ENCODE data around the gene NFE2L3.
"Not testable (repeated sequence)": the region's sequence is repeated elsewhere in the genome, so short reads cannot be mapped to it uniquely, and the experiment has no call there.

The NFE2L3 gene

GRCh38 chr7:26169271-26169670, 17.3 kb downstream of the NFE2L3 start:
- no peak for DNase-seq

GRCh38 chr7:26170663-26171062, 18.7 kb downstream of the NFE2L3 start:
- DNase-seq: no peak

- DNase-seq: no peak
These were observed 19.6 kb downstream of the NFE2L3 start for GRCh38 chr7:26171601-26172000.

GRCh38 chr7:26172048-26172447, 20.1 kb downstream of the NFE2L3 start:
- no peak for DNase-seq

GRCh38 chr7:26175903-26176302, 23.9 kb downstream of the NFE2L3 start:
- DNase-seq: peak; percentile 32

GRCh38 chr7:26176696-26177095, 24.7 kb downstream of the NFE2L3 start:
- not testable (repeated sequence) for DNase-seq

- not testable (repeated sequence) for DNase-seq
These were observed 25.3 kb downstream of the NFE2L3 start for GRCh38 chr7:26177269-26177668.

GRCh38 chr7:26178272-26178960, 26.4 kb downstream of the NFE2L3 start:
- no peak for DNase-seq

GRCh38 chr7:26179422-26179821, 27.4 kb downstream of the NFE2L3 start:
- DNase-seq: no peak

- DNase-seq: no peak
These were observed 28.0 kb downstream of the NFE2L3 start for GRCh38 chr7:26179826-26180497.

- DNase-seq: no peak
These were observed 28.8 kb downstream of the NFE2L3 start for GRCh38 chr7:26180792-26181198.

- no peak for DNase-seq
These were observed 29.7 kb downstream of the NFE2L3 start for GRCh38 chr7:26181474-26182227.

GRCh38 chr7:26182283-26182682, 30.3 kb downstream of the NFE2L3 start:
- DNase-seq: no peak

- DNase-seq: peak; percentile 33
These were observed 30.7 kb downstream of the NFE2L3 start for GRCh38 chr7:26182706-26183105.

GRCh38 chr7:26183545-26184280, 31.7 kb downstream of the NFE2L3 start:
- no peak for DNase-seq

GRCh38 chr7:26184281-26185101, 32.5 kb downstream of the NFE2L3 start:
- DNase-seq: not testable (repeated sequence)

GRCh38 chr7:26185131-26185843, 33.3 kb downstream of the NFE2L3 start:
- no peak for DNase-seq

GRCh38 chr7:26185844-26186180, 33.8 kb downstream of the NFE2L3 start:
- DNase-seq: no peak

GRCh38 chr7:26186364-26187311, 34.6 kb downstream of the NFE2L3 start:
- peak; percentile 44 for DNase-seq

Data from NCI-H82 (cell line).